GM12865 (cell line): ENCODE data around the gene PXK.
"Not testable (repeated sequence)": the region's sequence is repeated elsewhere in the genome, so short reads cannot be mapped to it uniquely, and the experiment has no call there.

Experiments
- DNase-seq: peaks from one replicate; pipeline ENCODE4 v3.0.0; 2010; ENCODE audit warnings: low read depth
- H3K4me3 ChIP-seq: 2 replicates; pipeline ENCODE4 v1.5.1; 2011; ENCODE audit warnings: mild to moderate bottlenecking, low read depth, low read length, control low read depth
- CTCF ChIP-seq: IDR thresholded peaks from 2 replicates; pipeline ENCODE4 v1.5.1; 2011; ENCODE audit warnings: low read length, control low read depth, low read depth, inconsistent platforms; ENCODE audit not compliant: insufficient read depth; ENCODE audit errors: missing control alignments

The PXK gene

GRCh38 chr3:58331593-58332152, 1.0 kb upstream of the PXK start:
- no peak for DNase-seq
- no peak for TF ChIP-seq CTCF
- H3K4me3 ChIP-seq: no peak overlapping the region

GRCh38 chr3:58333206-58334012, 717 bp downstream of the PXK start:
- peak; percentile 20 for TF ChIP-seq CTCF
- peak overlapping the region; percentile 51 for H3K4me3 ChIP-seq
- peak; percentile 54 for DNase-seq

GRCh38 chr3:58334013-58334321, 1.3 kb downstream of the PXK start:
- no peak for TF ChIP-seq CTCF
- DNase-seq: no peak
- H3K4me3 ChIP-seq: peak overlapping the region; percentile 51

GRCh38 chr3:58334506-58334884, 1.8 kb downstream of the PXK start:
- H3K4me3 ChIP-seq: no peak overlapping the region
- DNase-seq: no peak
- no peak for TF ChIP-seq CTCF

- no peak overlapping the region for H3K4me3 ChIP-seq
- DNase-seq: no peak
- TF ChIP-seq CTCF: no peak
Observed at GRCh38 chr3:58335652-58335947, 2.9 kb downstream of the PXK start.

- H3K4me3 ChIP-seq: no peak overlapping the region
- TF ChIP-seq CTCF: no peak
- DNase-seq: no peak
Observed at GRCh38 chr3:58336135-58336882, 3.6 kb downstream of the PXK start.

- H3K4me3 ChIP-seq: no peak overlapping the region
- TF ChIP-seq CTCF: no peak
- no peak for DNase-seq
Observed at GRCh38 chr3:58337190-58337589, 4.5 kb downstream of the PXK start.

- not testable (repeated sequence) for DNase-seq, H3K4me3 ChIP-seq
Observed at GRCh38 chr3:58339146-58339545, 6.5 kb downstream of the PXK start.
